Fibroblast of lung (primary cell): ENCODE results near the gene EPB41L1. TPM values are rescaled to one million over a fixed set of nuclear protein-coding genes. Genes with fewer than 3 reads are reported as not detected.

ENCODE experiments used
- DNase-seq, 2 donors: peaks; one replicate each; pipeline versions ENCODE4 v3.0.0 to v3.0.0-alpha.2; 2010; ENCODE audit warnings: low read depth in 2 of 2
- H2AFZ ChIP-seq: 2 replicates; pipeline ENCODE4 v1.5.1; 2012; ENCODE audit warnings: low read length, control low read depth, inconsistent platforms
- H3K27ac ChIP-seq: 2 replicates; pipeline ENCODE4 v1.5.1; 2011; ENCODE audit warnings: low read length, control low read depth; ENCODE audit not compliant: insufficient read depth
- H3K27me3 ChIP-seq: 2 replicates; pipeline ENCODE4 v1.5.1; 2011; ENCODE audit warnings: mild to moderate bottlenecking, low read length; ENCODE audit not compliant: control insufficient read depth, insufficient read depth
- H3K36me3 ChIP-seq: 2 replicates; pipeline ENCODE4 v1.5.1; 2011; ENCODE audit warnings: low read length; ENCODE audit not compliant: control insufficient read depth, insufficient read depth
- H3K4me1 ChIP-seq: 2 replicates; pipeline ENCODE4 v1.5.1; 2011; ENCODE audit warnings: low read length; ENCODE audit not compliant: control insufficient read depth, insufficient read depth; ENCODE audit errors: extremely low read depth
- H3K4me2 ChIP-seq: 2 replicates; pipeline ENCODE4 v1.5.1; 2011; ENCODE audit warnings: low read length, control low read depth; ENCODE audit not compliant: insufficient read depth; ENCODE audit errors: extremely low read depth
- H3K4me3 ChIP-seq, 4 experiments: fragments of 200-600 bp in 1 of 4; sonication (generic) in 1 of 4; replicated peaks in 1 of 4; 2 replicates each; pipeline ENCODE4 v1.5.1; 2011 to 2016; ENCODE audit warnings: low read length in 4 of 4, low read depth in 3 of 4, mild to moderate bottlenecking in 3 of 4, control low read depth in 2 of 4, inconsistent platforms in 1 of 4, mixed read lengths in 1 of 4; ENCODE audit not compliant: insufficient read depth in 1 of 4; ENCODE audit errors: control extremely low read depth in 1 of 4
- H3K79me2 ChIP-seq: 2 replicates; pipeline ENCODE4 v1.5.1; 2012; ENCODE audit warnings: mild to moderate bottlenecking, low read length, inconsistent platforms; ENCODE audit not compliant: control insufficient read depth, insufficient read depth
- H3K9ac ChIP-seq: 2 replicates; pipeline ENCODE4 v1.5.1; 2011; ENCODE audit warnings: mild to moderate bottlenecking, low read length, control low read depth; ENCODE audit not compliant: insufficient read depth
- H3K9me3 ChIP-seq: 2 replicates; pipeline ENCODE4 v1.5.1; 2012; ENCODE audit warnings: low read depth, low read length; ENCODE audit not compliant: control insufficient read depth, insufficient read depth
- H4K20me1 ChIP-seq: 2 replicates; pipeline ENCODE4 v1.5.1; 2011; ENCODE audit warnings: low read length; ENCODE audit not compliant: control insufficient read depth, insufficient read depth; ENCODE audit errors: extremely low read depth
- CTCF ChIP-seq, 2 donors: IDR thresholded peaks in 1 of 2; conservative IDR thresholded peaks in 1 of 2; 1 replicate in 1 of 2; 2 replicates in 1 of 2; pipeline ENCODE4 v1.5.1; 2011 to 2012; ENCODE audit warnings: low read length in 2 of 2, control low read depth in 1 of 2, inconsistent platforms in 1 of 2, low read depth in 1 of 2, mild to moderate bottlenecking in 1 of 2
- EZH2 ChIP-seq: IDR thresholded peaks from 2 replicates; pipeline ENCODE4 v1.5.1; 2012; ENCODE audit warnings: low read length, control low read depth, mild to moderate bottlenecking; ENCODE audit errors: missing control alignments
- polyA plus RNA-seq, 2 donors: library from polyadenylated mRNA; depleted of rRNA in 1 of 2; stranded (reverse) in 1 of 2; unstranded in 1 of 2; fragments of >200 nt; gene quantifications; 2 replicates each; pipeline ENCODE4 v1.2.1, GENCODE V29; 2011 to 2012; ENCODE audit warnings: missing spikeins in 1 of 2
- total RNA-seq: library from RNA; depleted of rRNA; stranded (reverse); fragments of >200 nt; gene quantifications from 2 replicates; pipeline ENCODE4 v1.2.1, GENCODE V29; 2014

The EPB41L1 gene
- total and polyA plus RNA-seq, 2 donors (not counting 1 experiment from before 2014, with no cell fraction given): 16.2 to 17.0 TPM

DNA sequence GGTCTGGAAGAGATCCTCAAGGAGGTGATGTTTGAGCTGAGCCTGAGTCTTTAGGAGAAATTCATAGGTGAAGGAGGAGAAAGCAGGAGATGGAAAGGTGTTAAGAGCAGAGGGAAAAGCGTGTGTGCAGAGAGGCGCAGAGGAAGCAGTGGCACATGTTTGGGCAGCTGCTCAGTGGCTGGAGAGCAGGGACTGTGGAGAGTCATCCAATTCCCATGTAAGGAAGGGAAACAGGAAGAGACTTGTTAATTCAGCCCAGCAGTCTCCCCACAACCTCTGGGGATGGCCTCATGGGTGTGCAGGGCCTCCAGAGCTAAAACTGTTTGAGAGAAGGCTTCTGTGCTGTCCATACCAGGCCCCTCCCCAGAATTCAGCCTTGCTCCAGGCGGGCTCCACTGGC is 98.0 kb downstream of the EPB41L1 start:
- H3K9me3 ChIP-seq: no peaks in the 10 kb centered on the region
- H3K36me3 ChIP-seq: peaks cover 10% of the 10 kb centered on the region
- no peak overlapping the region for H2AFZ ChIP-seq
- no peaks in the 10 kb centered on the region for H3K27me3 ChIP-seq
- H4K20me1 ChIP-seq: no peaks in the 10 kb centered on the region
- no peaks in the 10 kb centered on the region for H3K4me1 ChIP-seq
- no peak for DNase-seq
- H3K9ac ChIP-seq: no peak overlapping the region
- no peak overlapping the region for H3K27ac ChIP-seq
- TF ChIP-seq CTCF (conservative IDR thresholded peaks at IDR 0.05 in 1 of 2, IDR thresholded peaks at IDR 0.05 in 1 of 2; ENCODE audit: low read depth in 1 of 2, low read length in 2 of 2): no peak
- no peak for TF ChIP-seq EZH2
- no peak overlapping the region for H3K4me2 ChIP-seq
- no peaks in the 10 kb centered on the region for H3K79me2 ChIP-seq
- no peak overlapping the region for H3K4me3 ChIP-seq

DNA sequence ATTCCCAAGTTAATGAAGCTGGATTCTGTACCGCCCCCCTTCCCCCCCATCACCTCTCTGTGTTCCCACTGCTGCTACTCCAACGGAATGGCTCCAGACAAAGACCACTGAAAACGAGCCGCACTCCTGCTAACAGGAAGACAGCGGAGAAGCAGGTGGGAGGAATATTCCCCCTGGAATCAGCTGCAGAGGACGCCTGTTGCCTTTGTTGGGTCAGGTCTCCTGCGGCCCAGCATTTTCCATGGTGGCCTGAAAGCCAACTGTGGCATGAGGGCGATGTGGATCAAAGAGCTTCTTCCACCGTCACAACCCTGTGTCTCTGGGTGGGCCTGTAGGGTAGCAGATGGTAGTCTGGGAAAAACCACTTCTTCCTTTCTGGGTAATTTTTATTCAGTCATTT is 98.5 kb downstream of the EPB41L1 start:
- TF ChIP-seq CTCF (conservative IDR thresholded peaks at IDR 0.05 in 1 of 2, IDR thresholded peaks at IDR 0.05 in 1 of 2; ENCODE audit: low read depth in 1 of 2, low read length in 2 of 2) (no peak), EZH2 (no peak)
- H3K4me3 ChIP-seq: no peak overlapping the region
- H3K27ac ChIP-seq: no peak overlapping the region
- H3K79me2 ChIP-seq: no peaks in the 10 kb centered on the region
- DNase-seq: no peak
- H3K27me3 ChIP-seq: no peaks in the 10 kb centered on the region
- H3K4me2 ChIP-seq: no peak overlapping the region
- peaks cover 10% of the 10 kb centered on the region for H3K36me3 ChIP-seq
- no peaks in the 10 kb centered on the region for H4K20me1 ChIP-seq
- H3K9me3 ChIP-seq: no peaks in the 10 kb centered on the region
- H3K4me1 ChIP-seq: no peaks in the 10 kb centered on the region
- no peak overlapping the region for H3K9ac ChIP-seq
- no peak overlapping the region for H2AFZ ChIP-seq

DNA sequence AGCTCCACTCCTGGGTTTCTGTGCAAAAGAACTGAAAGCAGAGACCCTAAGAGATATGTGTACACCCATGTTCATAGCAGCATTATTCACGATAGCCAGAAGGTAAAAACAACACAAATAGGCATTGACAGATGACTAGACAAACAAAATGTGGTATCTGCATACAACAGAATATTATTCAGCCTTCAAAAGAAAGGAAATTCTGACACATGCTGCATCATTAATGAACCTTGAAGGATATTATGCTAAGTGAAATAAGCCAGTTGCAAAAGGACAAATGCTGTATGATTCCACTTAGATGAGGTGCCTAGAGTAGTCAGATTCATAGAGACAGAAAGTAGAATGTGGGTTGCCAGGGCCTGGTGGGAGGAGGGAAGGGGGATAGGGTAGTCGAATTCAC is 99.5 kb downstream of the EPB41L1 start:
- no peak overlapping the region for H3K27ac ChIP-seq
- no peak overlapping the region for H3K4me3 ChIP-seq
- peaks cover 10% of the 10 kb centered on the region for H3K36me3 ChIP-seq
- H4K20me1 ChIP-seq: no peaks in the 10 kb centered on the region
- H3K4me1 ChIP-seq: no peaks in the 10 kb centered on the region
- no peaks in the 10 kb centered on the region for H3K27me3 ChIP-seq
- no peak overlapping the region for H3K4me2 ChIP-seq
- no peak overlapping the region for H2AFZ ChIP-seq
- no peaks in the 10 kb centered on the region for H3K79me2 ChIP-seq
- H3K9me3 ChIP-seq: no peaks in the 10 kb centered on the region
- no peak for DNase-seq
- TF ChIP-seq EZH2 (no peak), CTCF (conservative IDR thresholded peaks at IDR 0.05 in 1 of 2, IDR thresholded peaks at IDR 0.05 in 1 of 2; ENCODE audit: low read depth in 1 of 2, low read length in 2 of 2) (no peak)
- H3K9ac ChIP-seq: no peak overlapping the region
